Activated CD4-positive, alpha-beta T cell treated with anti-CD3 and anti-CD28 coated beads, Interleukin-2, amount 50 U/mL, for 4 hours (primary cell): ENCODE measurements around the gene STX19.
A peak's percentile ranks its signal among the peaks of the same experiment; 100 is the strongest.
"Not testable (repeated sequence)": the region's sequence is repeated elsewhere in the genome, so short reads cannot be mapped to it uniquely, and the experiment has no call there.

ENCODE experiments used
- DNase-seq, 2 experiments: peaks; one replicate each; pipeline ENCODE4 v3.0.0-alpha.2; 2020

The STX19 gene

GRCh38 chr3:94028093-94028837, at the start of gene STX19:
Gene STX19, minus strand, starts transcription at chr3:94028597. Its CDS starts 13,328 bp downstream, at chr3:94015269.
- no peak for DNase-seq

GRCh38 chr3:94076055-94076454, 47.7 kb upstream of the STX19 start:
- DNase-seq = no peak

GRCh38 chr3:94071713-94072284, 43.4 kb upstream of the STX19 start:
- DNase-seq = no peak

DNA sequence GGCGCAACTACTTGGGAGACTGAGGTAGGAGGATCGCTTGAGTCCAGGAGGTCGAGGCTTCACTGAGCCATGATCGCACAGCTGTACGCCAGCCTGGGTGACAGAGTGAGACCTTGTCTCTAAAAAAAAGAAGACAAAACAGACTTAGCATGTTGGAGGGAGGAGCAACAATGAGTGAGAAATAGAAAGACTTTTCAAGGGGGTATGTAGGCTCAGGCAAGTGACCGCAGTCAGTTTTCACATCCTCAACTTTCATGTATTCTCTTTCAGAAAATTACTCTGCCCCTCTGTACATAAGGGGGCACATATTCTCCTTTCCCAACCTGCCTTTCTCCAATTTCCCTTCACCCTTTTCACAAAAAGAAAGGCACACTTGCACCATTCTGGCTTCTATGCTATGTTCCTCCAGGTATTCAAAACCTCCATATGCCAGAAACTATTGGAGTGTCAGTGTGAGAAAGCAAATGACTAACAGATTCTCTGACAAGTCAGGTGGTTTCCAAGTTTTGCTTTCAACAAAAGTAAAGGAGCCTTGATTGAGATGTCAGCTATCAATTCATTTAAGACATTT, 42.0 kb upstream of the STX19 start:
- no peak for DNase-seq

- no peak for DNase-seq
Observed at GRCh38 chr3:94069194-94069813, 40.9 kb upstream of the STX19 start.

- no peak for DNase-seq
Observed at GRCh38 chr3:94066506-94067500, 38.4 kb upstream of the STX19 start.

GRCh38 chr3:94065819-94066480, 37.6 kb upstream of the STX19 start:
- no peak for DNase-seq

- DNase-seq = no peak
Observed at GRCh38 chr3:94065122-94065521, 36.7 kb upstream of the STX19 start.

- no peak for DNase-seq
Observed at GRCh38 chr3:94064243-94064860, 36.0 kb upstream of the STX19 start.

DNA sequence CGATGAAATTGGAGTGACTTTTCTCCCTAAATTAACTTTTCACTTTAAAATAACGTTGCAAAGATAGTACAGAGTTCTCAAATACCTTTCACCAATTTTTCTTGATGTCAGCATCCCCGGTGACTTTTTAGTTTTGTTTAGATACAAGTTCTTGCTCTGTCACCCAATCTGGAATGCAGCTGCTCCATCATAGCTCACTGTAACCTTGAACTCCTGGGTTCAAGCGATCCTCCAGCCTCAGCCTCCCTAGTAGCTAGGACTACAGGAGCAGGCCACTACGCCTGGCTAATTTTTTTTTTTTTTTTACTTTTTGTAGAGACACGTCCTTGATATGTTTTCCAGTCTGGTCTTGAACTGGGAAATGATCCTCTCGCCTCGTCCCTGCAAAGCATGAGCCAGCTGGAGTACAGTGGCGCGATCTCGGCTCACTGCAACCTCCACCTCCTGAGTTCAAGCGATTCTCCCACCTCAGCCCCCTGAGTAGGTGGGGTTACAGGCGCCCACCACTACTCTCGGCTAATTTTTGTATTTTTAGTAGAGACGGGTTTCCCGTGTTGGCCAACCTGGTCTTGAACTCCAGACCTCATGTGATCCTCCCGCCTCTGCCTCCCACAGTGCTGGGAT, 35.2 kb upstream of the STX19 start:
- DNase-seq = no peak

- peak; percentile 71 to 75 for DNase-seq
Observed at GRCh38 chr3:94062513-94063404, 34.4 kb upstream of the STX19 start, which contains the start of the genes DHFR2 and NSUN3. Gene DHFR2, minus strand, starts transcription at chr3:94062916. Its CDS starts 1,405 bp downstream, at chr3:94061511. Gene NSUN3, plus strand, starts transcription at chr3:94063061. Its CDS starts 66 bp downstream, at chr3:94063127.

- DNase-seq = no peak
Observed at GRCh38 chr3:94061297-94061696, 32.9 kb upstream of the STX19 start.

- no peak for DNase-seq
Observed at GRCh38 chr3:94050546-94050945, 22.1 kb upstream of the STX19 start.

DNA sequence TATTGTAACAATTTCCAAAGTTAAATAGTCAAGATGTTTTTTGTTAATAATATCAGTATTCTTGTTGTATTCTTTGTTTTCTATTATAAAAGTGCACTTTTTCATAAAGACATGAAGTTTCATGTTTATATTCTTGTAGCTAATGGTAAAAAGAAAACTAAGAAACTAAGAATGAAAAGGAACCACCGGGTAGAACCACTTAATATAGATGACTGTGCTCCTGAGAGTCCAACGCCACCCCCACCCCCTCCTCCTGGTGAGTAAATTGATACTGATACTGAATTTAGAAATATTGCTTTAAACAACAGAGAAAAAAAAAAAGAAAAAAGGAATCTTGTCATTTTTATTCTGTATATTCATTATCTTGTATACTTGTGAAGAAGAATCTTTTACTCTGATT, 20.9 kb upstream of the STX19 start:
- no peak for DNase-seq

DNA sequence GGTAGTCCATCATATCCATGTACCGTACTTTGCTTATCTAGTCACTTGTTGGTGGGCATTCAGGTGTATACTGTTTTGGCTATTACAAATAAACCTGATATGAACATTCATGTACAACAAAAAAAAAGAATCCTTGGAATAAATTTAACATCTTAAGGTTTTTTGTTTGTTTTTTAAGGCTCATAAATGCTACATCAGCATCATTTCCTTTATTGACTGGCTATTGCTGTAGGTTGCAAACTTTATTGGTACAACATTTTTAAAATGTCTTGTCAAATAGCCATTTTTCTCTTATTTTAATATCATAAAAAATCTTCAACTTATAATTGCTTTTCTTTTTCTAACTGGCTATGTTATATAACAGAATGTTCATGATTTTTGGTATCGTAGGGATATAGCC, 18.1 kb upstream of the STX19 start:
- DNase-seq = no peak

GRCh38 chr3:94044100-94044936, 15.9 kb upstream of the STX19 start:
- DNase-seq = not testable (repeated sequence)

DNA sequence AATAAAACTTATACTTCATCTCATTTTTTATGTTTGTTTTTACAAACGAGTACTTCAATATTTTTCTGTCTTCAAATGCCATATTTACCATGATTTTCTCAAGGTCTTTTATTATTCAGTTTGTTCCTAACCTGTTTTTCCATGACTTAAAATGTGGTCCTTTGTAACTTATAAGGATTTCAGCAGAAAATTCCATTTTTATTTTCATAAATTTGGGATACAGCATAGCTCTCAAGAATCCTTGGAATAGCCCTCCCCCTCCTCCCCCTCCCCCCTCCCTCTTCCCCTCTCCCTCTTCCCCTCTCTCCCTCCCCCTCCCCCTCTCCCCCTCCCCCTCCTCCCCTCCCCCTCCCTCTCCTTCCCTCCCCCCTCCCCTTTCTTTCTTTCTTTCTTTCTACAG, 14.9 kb upstream of the STX19 start:
- DNase-seq = no peak

- no peak for DNase-seq
Observed at GRCh38 chr3:94036909-94037507, 8.6 kb upstream of the STX19 start.
